WERI-Rb-1 (cell line): ENCODE results near the gene GRIP1.

ENCODE experiments used
- DNase-seq: peaks from one replicate; pipeline ENCODE4 v3.0.0-alpha.2; 2020
- H3K27ac ChIP-seq: fragments of 250-450 bp; sonication (Bioruptor Pico); 2 replicates; pipeline ENCODE4 v1.5.1; 2020; ENCODE audit warnings: mild to moderate bottlenecking, moderate library complexity
- H3K27me3 ChIP-seq: fragments of 250-450 bp; sonication (Bioruptor Pico); 2 replicates; pipeline ENCODE4 v1.5.1; 2021; ENCODE audit warnings: mild to moderate bottlenecking, low read depth, moderate library complexity; ENCODE audit not compliant: insufficient read depth, severe bottlenecking
- H3K36me3 ChIP-seq: fragments of 250-450 bp; sonication (Bioruptor Pico); 2 replicates; pipeline ENCODE4 v1.5.1; 2020; ENCODE audit warnings: mild to moderate bottlenecking, moderate library complexity
- H3K4me3 ChIP-seq: 2 replicates; pipeline ENCODE4 v1.5.1; 2011; ENCODE audit warnings: low read depth, mild to moderate bottlenecking, control low read depth, low read length
- H3K9me3 ChIP-seq: fragments of 250-450 bp; sonication (Bioruptor Pico); 2 replicates; pipeline ENCODE4 v1.5.1; 2021; ENCODE audit warnings: mild to moderate bottlenecking, moderate library complexity; ENCODE audit not compliant: severe bottlenecking
- TF ChIP-seq, protein P1 (sequence below): IDR thresholded peaks from 2 replicates; pipeline ENCODE4 v1.5.1; 2011; ENCODE audit warnings: low read depth, mild to moderate bottlenecking, control low read depth, inconsistent platforms, low read length

Gene GRIP1

DNA sequence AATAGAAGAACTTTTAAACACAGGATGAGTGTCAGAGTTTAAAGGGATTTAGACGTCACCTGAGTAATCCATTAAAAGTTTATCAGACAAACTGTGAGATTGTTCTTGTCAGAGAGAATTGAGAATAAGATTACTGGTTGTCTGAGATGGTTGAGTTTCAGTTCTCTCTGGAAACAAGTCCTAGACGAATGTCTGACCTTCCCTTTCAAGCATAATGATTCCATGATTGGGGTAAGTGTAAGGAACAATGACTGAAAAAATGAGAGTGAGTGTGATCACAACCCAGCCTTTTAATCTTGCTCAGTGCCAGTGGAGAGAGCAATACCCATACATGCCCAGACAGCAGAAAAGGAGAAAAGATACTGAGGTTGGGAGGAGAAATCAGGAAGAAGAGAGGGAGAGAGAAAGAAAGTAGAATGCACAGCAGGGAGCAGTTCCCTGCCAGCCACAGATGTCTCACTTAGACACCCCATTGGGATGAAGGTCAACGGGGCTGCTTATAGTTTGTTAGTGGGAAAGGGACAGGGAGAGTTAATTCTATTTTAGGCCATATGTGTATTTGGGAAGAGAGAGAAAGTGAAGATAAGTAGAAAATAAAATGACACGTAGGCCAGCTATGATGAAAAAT, 4.3 kb downstream of the GRIP1 start:
- DNase-seq: no peak
- Histone ChIP-seq H3K9me3 (no peaks in the 10 kb centered on the region), H3K27me3 (no peaks in the 10 kb centered on the region), H3K36me3 (no peaks in the 10 kb centered on the region), H3K4me3 (no peak overlapping the region), H3K27ac (no peak overlapping the region)
- TF ChIP-seq, protein P1, sequence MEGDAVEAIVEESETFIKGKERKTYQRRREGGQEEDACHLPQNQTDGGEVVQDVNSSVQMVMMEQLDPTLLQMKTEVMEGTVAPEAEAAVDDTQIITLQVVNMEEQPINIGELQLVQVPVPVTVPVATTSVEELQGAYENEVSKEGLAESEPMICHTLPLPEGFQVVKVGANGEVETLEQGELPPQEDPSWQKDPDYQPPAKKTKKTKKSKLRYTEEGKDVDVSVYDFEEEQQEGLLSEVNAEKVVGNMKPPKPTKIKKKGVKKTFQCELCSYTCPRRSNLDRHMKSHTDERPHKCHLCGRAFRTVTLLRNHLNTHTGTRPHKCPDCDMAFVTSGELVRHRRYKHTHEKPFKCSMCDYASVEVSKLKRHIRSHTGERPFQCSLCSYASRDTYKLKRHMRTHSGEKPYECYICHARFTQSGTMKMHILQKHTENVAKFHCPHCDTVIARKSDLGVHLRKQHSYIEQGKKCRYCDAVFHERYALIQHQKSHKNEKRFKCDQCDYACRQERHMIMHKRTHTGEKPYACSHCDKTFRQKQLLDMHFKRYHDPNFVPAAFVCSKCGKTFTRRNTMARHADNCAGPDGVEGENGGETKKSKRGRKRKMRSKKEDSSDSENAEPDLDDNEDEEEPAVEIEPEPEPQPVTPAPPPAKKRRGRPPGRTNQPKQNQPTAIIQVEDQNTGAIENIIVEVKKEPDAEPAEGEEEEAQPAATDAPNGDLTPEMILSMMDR: no peak

GRCh38 chr12:66669541-66669940, 9.3 kb downstream of the GRIP1 start:
- Histone ChIP-seq H3K27ac (no peak overlapping the region), H3K36me3 (no peaks in the 10 kb centered on the region), H3K4me3 (no peak overlapping the region), H3K9me3 (no peaks in the 10 kb centered on the region), H3K27me3 (no peaks in the 10 kb centered on the region)
- no peak for DNase-seq
- TF ChIP-seq, protein P1: no peak

DNA sequence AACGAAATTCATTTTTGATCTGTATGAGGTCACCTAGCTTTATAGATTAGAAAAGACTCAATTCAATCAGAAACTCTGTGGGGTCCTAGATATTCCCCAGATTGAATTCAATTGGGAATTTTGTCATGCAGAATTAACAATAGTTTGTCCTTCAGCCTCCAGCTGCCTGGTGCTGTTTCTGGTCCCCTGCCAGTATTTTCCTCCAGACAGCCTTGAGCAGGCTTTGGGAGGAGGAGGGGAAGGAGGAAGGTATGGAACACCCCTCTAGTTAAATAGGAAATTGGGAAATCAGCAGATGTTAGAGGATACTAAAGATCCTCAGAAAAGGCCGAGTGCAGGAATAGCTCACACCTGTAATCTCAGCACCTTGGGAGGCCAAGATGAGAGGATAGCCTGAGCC, 10.6 kb downstream of the GRIP1 start:
- no peaks in the 10 kb centered on the region for H3K9me3 ChIP-seq
- H3K27ac ChIP-seq: no peak overlapping the region
- H3K36me3 ChIP-seq: no peaks in the 10 kb centered on the region
- no peak for DNase-seq
- no peak overlapping the region for H3K4me3 ChIP-seq
- no peaks in the 10 kb centered on the region for H3K27me3 ChIP-seq
- TF ChIP-seq, protein P1: no peak

DNA sequence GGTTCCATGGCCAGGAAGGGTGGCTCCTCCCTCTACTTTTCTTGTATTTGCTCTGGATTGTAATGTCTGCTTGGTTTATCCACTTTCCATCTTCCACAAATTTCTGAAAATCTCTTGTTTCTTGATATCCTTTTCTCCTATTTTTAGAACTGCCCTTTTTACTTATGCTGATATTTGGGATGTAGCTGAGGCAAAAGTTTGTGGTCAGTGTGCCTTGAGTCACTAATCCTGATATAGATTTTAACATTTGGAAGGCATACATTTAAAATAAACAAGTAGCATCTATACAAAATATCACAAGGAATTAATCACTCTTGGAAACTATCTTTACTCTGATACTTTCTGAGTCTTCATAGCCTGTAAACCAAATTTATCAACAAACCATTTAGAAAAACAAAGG, 11.0 kb downstream of the GRIP1 start:
- TF ChIP-seq, protein P1: no peak
- H3K9me3 ChIP-seq: no peaks in the 10 kb centered on the region
- no peak for DNase-seq
- H3K4me3 ChIP-seq: no peak overlapping the region
- H3K36me3 ChIP-seq: no peaks in the 10 kb centered on the region
- H3K27ac ChIP-seq: no peak overlapping the region
- H3K27me3 ChIP-seq: no peaks in the 10 kb centered on the region

DNA sequence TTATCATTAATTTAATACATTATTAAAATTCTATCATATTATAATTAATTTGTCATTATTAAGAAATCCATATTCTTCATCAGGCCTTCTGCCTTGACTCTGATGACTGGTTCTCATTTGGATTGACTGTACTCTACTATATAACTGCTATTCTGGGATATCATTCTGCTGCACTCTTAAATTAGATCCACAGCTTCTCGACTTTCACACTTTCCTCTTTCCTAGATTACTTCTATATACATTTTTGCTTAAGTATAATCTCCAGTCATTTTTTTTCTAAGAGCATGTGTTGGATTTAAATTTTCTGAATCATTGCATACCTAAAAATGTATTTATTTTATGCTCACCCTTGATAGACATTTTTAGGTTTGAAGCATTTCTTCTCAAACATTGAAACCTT, 12.4 kb downstream of the GRIP1 start:
- no peak for DNase-seq
- TF ChIP-seq, protein P1: no peak
- H3K27me3 ChIP-seq: no peaks in the 10 kb centered on the region
- H3K9me3 ChIP-seq: no peaks in the 10 kb centered on the region
- no peak overlapping the region for H3K27ac ChIP-seq
- H3K36me3 ChIP-seq: no peaks in the 10 kb centered on the region
- H3K4me3 ChIP-seq: no peak overlapping the region

GRCh38 chr12:66665435-66665985, 13.4 kb downstream of the GRIP1 start:
- TF ChIP-seq, protein P1: no peak
- Histone ChIP-seq H3K9me3 (no peaks in the 10 kb centered on the region), H3K27ac (no peak overlapping the region), H3K36me3 (no peaks in the 10 kb centered on the region), H3K27me3 (no peaks in the 10 kb centered on the region), H3K4me3 (no peak overlapping the region)
- DNase-seq: no peak
